ENCODE data around the gene TMEFF1. TPM values are rescaled to one million over a fixed set of nuclear protein-coding genes. Genes with fewer than 3 reads are reported as not detected.
A peak's percentile ranks its signal among the peaks of the same experiment; 100 is the strongest.

Gene TMEFF1
- total and polyA plus RNA-seq, 10 of the 15 experiments (the other 5 are each of a cell fraction or from before 2014, with no cell fraction given) = 0.03 to 0.55 (median 0.11) TPM; not detected in 3

DNA sequence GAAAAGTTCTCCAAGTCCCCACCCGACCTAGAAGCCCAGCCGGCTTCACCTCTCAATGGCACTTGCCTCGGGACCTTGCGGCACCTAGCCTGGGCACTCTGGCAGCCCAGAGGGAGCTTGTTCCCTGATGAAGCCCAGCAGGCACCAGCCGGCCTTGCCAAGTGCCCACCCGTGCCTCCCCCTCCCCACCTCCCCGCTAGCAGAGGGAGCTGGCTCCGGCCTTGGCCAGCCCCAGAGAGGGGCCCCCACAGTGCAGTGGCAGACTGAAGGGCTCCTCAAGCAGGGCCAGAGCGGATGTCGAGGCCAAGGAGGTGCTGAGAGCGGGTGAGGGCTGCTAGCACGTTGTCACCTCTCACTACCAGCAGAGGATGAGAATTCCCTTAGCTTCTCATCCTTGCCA lies 67.4 kb downstream of the TMEFF1 start (continued):
- TF ChIP-seq, protein P1, sequence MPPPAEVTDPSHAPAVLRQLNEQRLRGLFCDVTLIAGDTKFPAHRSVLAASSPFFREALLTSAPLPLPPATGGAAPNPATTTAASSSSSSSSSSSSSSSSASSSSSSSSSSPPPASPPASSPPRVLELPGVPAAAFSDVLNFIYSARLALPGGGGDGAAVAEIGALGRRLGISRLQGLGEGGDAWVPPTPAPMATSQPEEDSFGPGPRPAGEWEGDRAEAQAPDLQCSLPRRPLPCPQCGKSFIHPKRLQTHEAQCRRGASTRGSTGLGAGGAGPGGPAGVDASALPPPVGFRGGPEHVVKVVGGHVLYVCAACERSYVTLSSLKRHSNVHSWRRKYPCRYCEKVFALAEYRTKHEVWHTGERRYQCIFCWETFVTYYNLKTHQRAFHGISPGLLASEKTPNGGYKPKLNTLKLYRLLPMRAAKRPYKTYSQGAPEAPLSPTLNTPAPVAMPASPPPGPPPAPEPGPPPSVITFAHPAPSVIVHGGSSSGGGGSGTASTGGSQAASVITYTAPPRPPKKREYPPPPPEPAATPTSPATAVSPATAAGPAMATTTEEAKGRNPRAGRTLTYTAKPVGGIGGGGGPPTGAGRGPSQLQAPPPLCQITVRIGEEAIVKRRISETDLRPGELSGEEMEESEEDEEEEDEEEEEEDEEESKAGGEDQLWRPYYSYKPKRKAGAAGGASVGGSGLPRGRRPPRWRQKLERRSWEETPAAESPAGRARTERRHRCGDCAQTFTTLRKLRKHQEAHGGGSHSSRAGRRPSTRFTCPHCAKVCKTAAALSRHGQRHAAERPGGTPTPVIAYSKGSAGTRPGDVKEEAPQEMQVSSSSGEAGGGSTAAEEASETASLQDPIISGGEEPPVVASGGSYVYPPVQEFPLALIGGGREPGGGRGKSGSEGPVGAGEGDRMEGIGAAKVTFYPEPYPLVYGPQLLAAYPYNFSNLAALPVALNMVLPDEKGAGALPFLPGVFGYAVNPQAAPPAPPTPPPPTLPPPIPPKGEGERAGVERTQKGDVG (CRISPR knock-in tag; IDR thresholded peaks at IDR 0.05) = no peak
- TF ChIP-seq PAX8 (IDR thresholded peaks at IDR 0.05) (no peak), ZNF207 (IDR thresholded peaks at IDR 0.05; ENCODE audit: borderline replicate concordance) (no peak), CBX3 (IDR thresholded peaks at IDR 0.05; ENCODE audit: borderline replicate concordance, low read depth) (no peak)

DNA sequence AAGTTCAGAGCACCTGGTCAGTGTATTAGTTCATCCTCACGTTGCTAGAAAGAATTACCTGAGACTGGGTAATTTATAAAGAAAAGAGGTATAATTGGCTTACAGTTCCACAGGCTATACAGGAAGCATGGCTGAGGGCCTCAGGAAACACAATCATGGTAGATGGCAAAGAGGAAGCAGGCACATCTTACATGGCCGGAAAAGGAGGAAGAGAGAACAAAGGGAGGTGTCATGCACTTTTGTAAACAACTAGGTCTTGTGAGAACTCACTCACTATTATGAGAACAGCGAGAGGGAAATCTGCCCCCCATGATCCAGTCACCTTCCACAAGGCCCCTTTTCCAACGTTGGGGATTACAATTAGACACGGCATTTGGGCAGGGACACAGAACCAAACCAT lies 76.1 kb downstream of the TMEFF1 start:
- CTCF ChIA-PET = no interaction called here
- RAD21 ChIA-PET (ENCODE audit: unreplicated experiment) = no interaction called here
- WGBS (ENCODE audit: insufficient coverage, insufficient replicate concordance, low lambda C conversion rate, missing lambda C conversion rate) = 24% methylated on average over 5 of the region's 5 CpGs
- Histone ChIP-seq H3K4me1 (ENCODE audit: control insufficient read depth, insufficient read depth, low read length) (no peaks in the 10 kb centered on the region), H3K27ac (ENCODE audit: control insufficient read depth, insufficient read depth) (no peak overlapping the region), H4K20me1 (ENCODE audit: control insufficient read depth, insufficient read depth) (no peaks in the 10 kb centered on the region), H3K27me3 (replicated peaks in 1 of 2; ENCODE audit: control insufficient read depth in 2 of 2, insufficient read depth in 2 of 2, low read length in 1 of 2) (no peaks in the 10 kb centered on the region), H3K36me3 (ENCODE audit: control insufficient read depth in 2 of 2, insufficient read depth in 2 of 2, low read length in 1 of 2) (no peaks in the 10 kb centered on the region), H2AFZ (ENCODE audit: control insufficient read depth, low read depth, low read length) (no peak overlapping the region), H3K9ac (ENCODE audit: control insufficient read depth, insufficient read depth, low read length) (no peak overlapping the region), H3K9me3 (replicated peaks; ENCODE audit: control insufficient read depth, insufficient read depth, low read length) (no peaks in the 10 kb centered on the region; the same call in 2 of the 3 replicates), H3K4me2 (ENCODE audit: control insufficient read depth, insufficient read depth) (no peak overlapping the region), H3K79me2 (ENCODE audit: control insufficient read depth, insufficient read depth, low read length) (no peaks in the 10 kb centered on the region), H3K4me3 (no peak overlapping the region)
- no peak for FAIRE-seq
- TF ChIP-seq SPI1 (IDR thresholded peaks at IDR 0.05; ENCODE audit: borderline replicate concordance, insufficient read depth, low read depth, low read length) (peak; percentile 6; the same call in 1 of the 2 replicates), NRF1 (conservative IDR thresholded peaks at IDR 0.05; ENCODE audit: low read depth, low read length) (no peak), FOXK2 (IDR thresholded peaks at IDR 0.05) (no peak)
- POLR2A ChIA-PET = no interaction called here
- ATAC-seq = no peak
- in situ Hi-C loops (cut with MboI) = no loop called here
- BruUV-seq (replicated peaks) = no TSS peak
- intact Hi-C loops (cut with micrococcal nuclease; ENCODE audit: unreplicated experiment) = no loop called here
- no peak for DNase-seq (ENCODE audit: low read depth, low spot score)
- SMC1A ChIA-PET (ENCODE audit: uncharacterized antibody, unreplicated experiment) = no interaction called here

Data from GM12878 (cell line).